Fibroblast of skin of right biceps (primary cell): ENCODE data around the gene MRPL22.
"Not testable (repeated sequence)": the region's sequence is repeated elsewhere in the genome, so short reads cannot be mapped to it uniquely, and the experiment has no call there.

ENCODE experiments used
- DNase-seq: peaks from one replicate; pipeline ENCODE4 v3.0.0-alpha.2; 2013

MRPL22 gene

GRCh38 chr5:154999865-155000264 lies 59.0 kb downstream of the MRPL22 start:
- DNase-seq = no peak

GRCh38 chr5:155001523-155001922 lies 60.6 kb downstream of the MRPL22 start:
- no peak for DNase-seq

GRCh38 chr5:155002722-155003121 lies 61.8 kb downstream of the MRPL22 start:
- not testable (repeated sequence) for DNase-seq

GRCh38 chr5:155004138-155004744 lies 63.4 kb downstream of the MRPL22 start:
- DNase-seq = no peak

GRCh38 chr5:155006265-155006664 lies 65.4 kb downstream of the MRPL22 start:
- DNase-seq = not testable (repeated sequence)

GRCh38 chr5:155008669-155009068 lies 67.8 kb downstream of the MRPL22 start:
- DNase-seq = no peak

GRCh38 chr5:155010881-155011280 lies 70.0 kb downstream of the MRPL22 start:
- no peak for DNase-seq

GRCh38 chr5:155013526-155013925 lies 72.7 kb downstream of the MRPL22 start, which contains the start of gene KIF4B:
Gene KIF4B (plus strand): TSS chr5:155013755. CDS start chr5:155013860, 105 bp downstream.
- no peak for DNase-seq

- no peak for DNase-seq
Observed at GRCh38 chr5:155015239-155015638, 74.4 kb downstream of the MRPL22 start.

GRCh38 chr5:155017610-155018009 lies 76.7 kb downstream of the MRPL22 start:
- DNase-seq = no peak
